ENCODE data around the gene PGGHG.

The PGGHG gene

GRCh38 chr11:288478-289397, at the start of gene PGGHG:
PGGHG (plus strand) TSS chr11:289126; CDS start chr11:289817, 691 bp downstream.
- Histone ChIP-seq H3K9me3 (ENCODE audit: insufficient read depth, low read depth, low read length) (no peaks in the 10 kb centered on the region), H3K36me3 (ENCODE audit: insufficient read depth, low read depth, low read length) (peaks cover 9% of the 10 kb centered on the region), H3K4me3 (ENCODE audit: low read length) (peak within 1 kb of the TSS; percentile 62), H3K27ac (ENCODE audit: low read length) (no peak within 1 kb of the TSS), H3K9ac (ENCODE audit: low read depth, low read length) (peak within 1 kb of the TSS; percentile 53; the same call in 1 of the 2 replicates), H3K4me1 (ENCODE audit: insufficient read depth, low read length) (peaks cover 3% of the 10 kb centered on the region; the same call in 1 of the 2 replicates), H3K27me3 (ENCODE audit: insufficient read depth, low read length) (peaks cover 19% of the 10 kb centered on the region)

- Histone ChIP-seq H3K9ac (ENCODE audit: low read depth, low read length) (no peak overlapping the region), H3K36me3 (ENCODE audit: insufficient read depth, low read depth, low read length) (peaks cover 59% of the 10 kb centered on the region), H3K4me1 (ENCODE audit: insufficient read depth, low read length) (0 out of 2 replicates have a peak, but pooled peaks cover 4% of the 10 kb centered on the region), H3K9me3 (ENCODE audit: insufficient read depth, low read depth, low read length) (no peaks in the 10 kb centered on the region), H3K27ac (ENCODE audit: low read length) (no peak overlapping the region), H3K27me3 (ENCODE audit: insufficient read depth, low read length) (peaks cover 3% of the 10 kb centered on the region), H3K4me3 (ENCODE audit: low read length) (no peak overlapping the region)
Observed at GRCh38 chr11:240315-240714, 48.6 kb upstream of the PGGHG start.

- 0 out of 2 replicates have a peak, but pooled peaks cover 4% of the 10 kb centered on the region for H3K4me1 ChIP-seq (ENCODE audit: insufficient read depth, low read length)
- H3K36me3 ChIP-seq (ENCODE audit: insufficient read depth, low read depth, low read length), result peaks cover 73% of the 10 kb centered on the region
- H3K27ac ChIP-seq (ENCODE audit: low read length), result no peak overlapping the region
- no peaks in the 10 kb centered on the region for H3K9me3 ChIP-seq (ENCODE audit: insufficient read depth, low read depth, low read length)
- no peak overlapping the region for H3K4me3 ChIP-seq (ENCODE audit: low read length)
- no peak overlapping the region for H3K9ac ChIP-seq (ENCODE audit: low read depth, low read length)
- no peaks in the 10 kb centered on the region for H3K27me3 ChIP-seq (ENCODE audit: insufficient read depth, low read length)
Observed at GRCh38 chr11:241634-242033, 47.3 kb upstream of the PGGHG start.

GRCh38 chr11:244376-244775, 44.5 kb upstream of the PGGHG start:
- H3K9me3 ChIP-seq (ENCODE audit: insufficient read depth, low read depth, low read length), result no peaks in the 10 kb centered on the region
- peaks cover 91% of the 10 kb centered on the region for H3K36me3 ChIP-seq (ENCODE audit: insufficient read depth, low read depth, low read length)
- H3K4me3 ChIP-seq (ENCODE audit: low read length), result no peak overlapping the region
- no peaks in the 10 kb centered on the region for H3K27me3 ChIP-seq (ENCODE audit: insufficient read depth, low read length)
- no peak overlapping the region for H3K9ac ChIP-seq (ENCODE audit: low read depth, low read length)
- no peak overlapping the region for H3K27ac ChIP-seq (ENCODE audit: low read length)
- H3K4me1 ChIP-seq (ENCODE audit: insufficient read depth, low read length), result no peaks in the 10 kb centered on the region

GRCh38 chr11:249062-249461, 39.9 kb upstream of the PGGHG start:
- no peak overlapping the region for H3K9ac ChIP-seq (ENCODE audit: low read depth, low read length)
- H3K36me3 ChIP-seq (ENCODE audit: insufficient read depth, low read depth, low read length), result peaks cover 93% of the 10 kb centered on the region

GRCh38 chr11:250274-250673, 38.7 kb upstream of the PGGHG start:
- no peak overlapping the region for H3K4me3 ChIP-seq (ENCODE audit: low read length)
- H3K36me3 ChIP-seq (ENCODE audit: insufficient read depth, low read depth, low read length), result peaks cover 81% of the 10 kb centered on the region
- no peaks in the 10 kb centered on the region for H3K27me3 ChIP-seq (ENCODE audit: insufficient read depth, low read length)
- H3K27ac ChIP-seq (ENCODE audit: low read length), result no peak overlapping the region
- H3K9ac ChIP-seq (ENCODE audit: low read depth, low read length), result no peak overlapping the region
- no peaks in the 10 kb centered on the region for H3K9me3 ChIP-seq (ENCODE audit: insufficient read depth, low read depth, low read length)
- no peaks in the 10 kb centered on the region for H3K4me1 ChIP-seq (ENCODE audit: insufficient read depth, low read length)

More at GRCh38 chr11:249062-249461, 39.9 kb upstream of the PGGHG start:
- Histone ChIP-seq H3K27me3 (ENCODE audit: insufficient read depth, low read length) (no peaks in the 10 kb centered on the region), H3K27ac (ENCODE audit: low read length) (no peak overlapping the region), H3K4me1 (ENCODE audit: insufficient read depth, low read length) (no peaks in the 10 kb centered on the region), H3K9me3 (ENCODE audit: insufficient read depth, low read depth, low read length) (no peaks in the 10 kb centered on the region), H3K4me3 (ENCODE audit: low read length) (no peak overlapping the region)

- no peaks in the 10 kb centered on the region for H3K4me1 ChIP-seq (ENCODE audit: insufficient read depth, low read length)
- no peak overlapping the region for H3K9ac ChIP-seq (ENCODE audit: low read depth, low read length)
- no peak overlapping the region for H3K4me3 ChIP-seq (ENCODE audit: low read length)
- H3K36me3 ChIP-seq (ENCODE audit: insufficient read depth, low read depth, low read length), result peaks cover 75% of the 10 kb centered on the region
- H3K9me3 ChIP-seq (ENCODE audit: insufficient read depth, low read depth, low read length), result no peaks in the 10 kb centered on the region
- no peak overlapping the region for H3K27ac ChIP-seq (ENCODE audit: low read length)
- no peaks in the 10 kb centered on the region for H3K27me3 ChIP-seq (ENCODE audit: insufficient read depth, low read length)
Observed at GRCh38 chr11:250740-251299, 38.1 kb upstream of the PGGHG start.

- Histone ChIP-seq H3K36me3 (ENCODE audit: insufficient read depth, low read depth, low read length) (peaks cover 68% of the 10 kb centered on the region), H3K27me3 (ENCODE audit: insufficient read depth, low read length) (no peaks in the 10 kb centered on the region), H3K27ac (ENCODE audit: low read length) (no peak overlapping the region), H3K9ac (ENCODE audit: low read depth, low read length) (no peak overlapping the region), H3K4me3 (ENCODE audit: low read length) (no peak overlapping the region), H3K4me1 (ENCODE audit: insufficient read depth, low read length) (no peaks in the 10 kb centered on the region), H3K9me3 (ENCODE audit: insufficient read depth, low read depth, low read length) (no peaks in the 10 kb centered on the region)
Observed at GRCh38 chr11:251550-251949, 37.4 kb upstream of the PGGHG start.

GRCh38 chr11:252666-253065, 36.3 kb upstream of the PGGHG start:
- peaks cover 57% of the 10 kb centered on the region for H3K36me3 ChIP-seq (ENCODE audit: insufficient read depth, low read depth, low read length)
- no peak overlapping the region for H3K27ac ChIP-seq (ENCODE audit: low read length)
- no peaks in the 10 kb centered on the region for H3K9me3 ChIP-seq (ENCODE audit: insufficient read depth, low read depth, low read length)
- H3K4me3 ChIP-seq (ENCODE audit: low read length), result no peak overlapping the region
- H3K9ac ChIP-seq (ENCODE audit: low read depth, low read length), result no peak overlapping the region
- no peaks in the 10 kb centered on the region for H3K4me1 ChIP-seq (ENCODE audit: insufficient read depth, low read length)
- no peaks in the 10 kb centered on the region for H3K27me3 ChIP-seq (ENCODE audit: insufficient read depth, low read length)

- Histone ChIP-seq H3K36me3 (ENCODE audit: insufficient read depth, low read depth, low read length) (peaks cover 51% of the 10 kb centered on the region), H3K4me3 (ENCODE audit: low read length) (no peak overlapping the region), H3K4me1 (ENCODE audit: insufficient read depth, low read length) (no peaks in the 10 kb centered on the region), H3K27ac (ENCODE audit: low read length) (no peak overlapping the region), H3K9ac (ENCODE audit: low read depth, low read length) (no peak overlapping the region), H3K27me3 (ENCODE audit: insufficient read depth, low read length) (no peaks in the 10 kb centered on the region), H3K9me3 (ENCODE audit: insufficient read depth, low read depth, low read length) (no peaks in the 10 kb centered on the region)
Observed at GRCh38 chr11:253160-253885, 35.6 kb upstream of the PGGHG start.

- H3K4me1 ChIP-seq (ENCODE audit: insufficient read depth, low read length), result no peaks in the 10 kb centered on the region
- H3K9me3 ChIP-seq (ENCODE audit: insufficient read depth, low read depth, low read length), result no peaks in the 10 kb centered on the region
- no peak overlapping the region for H3K27ac ChIP-seq (ENCODE audit: low read length)
- H3K27me3 ChIP-seq (ENCODE audit: insufficient read depth, low read length), result no peaks in the 10 kb centered on the region
- H3K4me3 ChIP-seq (ENCODE audit: low read length), result no peak overlapping the region
- no peak overlapping the region for H3K9ac ChIP-seq (ENCODE audit: low read depth, low read length)
- peaks cover 45% of the 10 kb centered on the region for H3K36me3 ChIP-seq (ENCODE audit: insufficient read depth, low read depth, low read length)
Observed at GRCh38 chr11:253886-254270, 35.0 kb upstream of the PGGHG start.

Data from iPS-20b (cell line).